ENCODE data around the gene ANKRD7. TPM values are rescaled to one million over a fixed set of nuclear protein-coding genes. Genes with fewer than 3 reads are reported as not detected.
"Not testable (repeated sequence)": the region's sequence is repeated elsewhere in the genome, so short reads cannot be mapped to it uniquely, and the experiment has no call there.

Gene ANKRD7
- total RNA-seq, 1 experiment from 2014 or later = 2.0 TPM

DNA sequence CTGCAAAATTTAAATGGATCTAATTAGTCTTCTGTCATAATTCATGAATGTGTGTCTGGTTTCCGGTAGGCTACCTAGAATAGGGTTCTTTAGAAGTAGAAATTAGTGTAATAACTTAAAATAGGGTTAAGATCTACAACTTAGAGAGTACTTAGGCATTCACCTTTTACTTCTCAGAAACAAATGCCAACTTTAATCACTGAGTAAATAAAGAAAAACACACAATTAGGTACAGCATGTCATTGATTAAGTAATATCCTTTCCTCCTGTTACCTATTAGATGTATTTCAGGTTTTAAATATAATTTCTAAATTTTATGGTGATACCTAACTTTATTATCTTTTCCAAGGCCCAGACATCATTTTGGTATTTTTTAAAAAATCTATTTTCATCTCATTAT, 9.3 kb downstream of the ANKRD7 start:
- DNase-seq (ENCODE audit: low spot score) = no peak

DNA sequence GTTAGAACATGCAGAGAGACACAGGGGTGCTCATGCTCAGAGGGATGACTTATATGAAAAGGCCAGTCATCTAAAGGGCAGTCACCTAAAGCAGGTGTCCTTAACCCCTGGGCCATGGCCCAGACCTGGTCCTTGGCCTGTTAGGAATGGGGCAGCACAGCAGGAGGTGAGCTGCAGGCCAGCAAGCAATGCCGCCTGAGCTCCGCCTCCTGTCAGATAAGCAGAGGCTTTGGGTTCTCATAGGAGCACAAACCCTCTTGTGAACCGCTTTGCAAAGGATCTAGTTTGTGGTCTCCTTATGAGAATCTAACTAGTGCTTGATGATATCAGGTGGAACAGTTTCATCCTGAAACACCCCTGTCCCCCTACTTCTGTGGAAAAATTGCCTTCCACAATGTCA, 14.5 kb downstream of the ANKRD7 start:
- DNase-seq (ENCODE audit: low spot score) = no peak

DNA sequence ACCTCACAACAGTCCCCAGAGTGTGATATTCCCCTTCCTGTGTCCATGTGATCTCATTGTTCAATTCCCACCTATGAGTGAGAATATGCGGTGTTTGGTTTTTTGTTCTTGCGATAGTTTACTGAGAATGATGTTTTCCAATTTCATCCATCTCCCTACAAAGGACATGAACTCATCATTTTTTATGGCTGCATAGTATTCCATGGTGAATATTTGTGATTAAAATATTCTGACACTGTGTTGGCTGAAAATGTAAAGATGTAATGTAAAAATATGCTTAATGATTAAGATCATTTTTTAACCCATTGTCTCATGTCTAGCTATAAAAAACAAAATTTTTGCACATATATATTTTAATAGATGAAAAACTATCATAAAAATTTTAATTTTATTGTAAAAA, 15.8 kb downstream of the ANKRD7 start:
- not testable (repeated sequence) for DNase-seq (ENCODE audit: low spot score)

DNA sequence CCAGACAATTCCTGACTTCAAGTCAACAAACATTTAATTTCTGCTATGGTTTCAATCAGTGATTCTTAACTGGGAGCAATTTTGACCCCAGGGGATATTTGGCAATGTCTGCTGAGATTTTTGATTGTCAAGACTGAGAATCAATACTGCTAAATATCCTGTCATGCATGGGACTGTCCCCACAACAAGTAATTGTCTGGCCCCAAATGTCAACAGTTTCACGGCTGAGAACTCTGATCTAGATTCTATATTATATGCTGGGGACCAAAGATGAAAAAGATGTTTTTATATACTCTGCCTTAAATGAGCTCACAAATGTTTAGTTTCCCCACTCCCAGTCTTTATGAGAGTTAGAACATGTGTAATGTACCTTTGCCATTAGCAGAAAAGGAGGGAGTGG, 19.2 kb downstream of the ANKRD7 start:
- DNase-seq (ENCODE audit: low spot score) = no peak

DNA sequence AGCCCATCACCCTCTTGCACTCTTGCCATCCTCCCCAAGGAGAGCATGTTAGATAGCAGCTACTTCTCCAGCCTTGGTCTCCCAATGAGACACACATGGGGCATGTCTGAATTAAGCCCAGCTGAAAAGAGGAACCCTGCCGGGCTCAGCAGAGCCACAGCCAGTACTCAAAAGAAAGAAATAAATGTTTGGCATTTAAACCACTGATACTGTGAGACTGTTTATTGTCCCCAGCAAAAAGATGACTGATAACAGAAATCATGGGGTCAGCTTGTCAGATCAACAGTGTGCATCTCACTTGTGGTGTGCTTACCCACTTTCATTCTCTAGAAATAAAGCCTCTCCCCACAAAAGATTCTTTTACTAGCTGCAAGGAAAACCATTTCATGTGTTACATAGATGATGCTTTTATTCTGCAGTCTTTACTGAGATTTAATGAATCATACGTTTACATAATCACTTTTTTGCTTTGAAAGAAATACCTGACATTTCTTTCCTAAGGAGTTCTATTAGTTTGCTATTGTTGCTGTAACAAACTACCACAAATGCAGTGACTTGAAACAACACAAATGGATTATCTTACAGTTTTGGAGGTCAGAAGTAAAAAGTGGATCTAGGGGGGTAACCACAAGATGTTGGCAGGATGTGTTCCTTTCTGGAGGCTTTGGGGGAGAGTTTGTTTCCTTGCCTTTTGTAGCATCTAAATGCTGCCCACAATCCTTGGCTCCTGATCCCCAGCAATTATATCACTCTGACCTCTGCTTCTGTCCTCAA, 20.9 kb downstream of the ANKRD7 start:
- DNase-seq (ENCODE audit: low spot score) = peak; percentile 71

DNA sequence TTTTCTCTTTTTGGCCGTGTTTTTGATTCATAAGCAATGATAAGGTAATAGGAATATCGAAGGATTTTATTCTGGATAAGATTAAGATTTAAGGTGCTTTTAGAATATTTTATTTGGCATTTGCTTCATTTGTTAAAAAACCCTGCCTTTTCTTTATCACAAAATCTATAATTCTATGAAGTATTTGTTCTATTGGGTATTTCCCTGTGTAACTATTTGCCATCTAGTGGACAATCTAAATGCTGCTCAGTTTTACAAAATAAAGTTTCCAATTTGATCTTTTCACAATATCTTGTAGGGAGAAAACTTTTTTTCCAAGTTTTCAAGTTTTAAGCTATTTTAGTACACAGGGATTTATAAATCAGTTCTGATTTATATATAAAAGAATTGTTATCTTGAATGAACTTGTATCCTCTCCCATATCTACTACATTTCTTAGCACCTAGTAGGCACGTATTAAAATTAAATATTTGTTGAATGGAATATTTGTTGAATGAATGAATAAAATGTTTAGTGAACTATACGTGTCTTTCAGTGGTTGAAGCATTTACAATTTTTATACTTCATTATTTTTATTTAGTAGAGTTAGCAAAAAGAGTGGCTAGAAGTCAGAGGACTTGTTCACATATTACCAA, 26.5 kb downstream of the ANKRD7 start:
- no peak for DNase-seq (ENCODE audit: low spot score)

DNA sequence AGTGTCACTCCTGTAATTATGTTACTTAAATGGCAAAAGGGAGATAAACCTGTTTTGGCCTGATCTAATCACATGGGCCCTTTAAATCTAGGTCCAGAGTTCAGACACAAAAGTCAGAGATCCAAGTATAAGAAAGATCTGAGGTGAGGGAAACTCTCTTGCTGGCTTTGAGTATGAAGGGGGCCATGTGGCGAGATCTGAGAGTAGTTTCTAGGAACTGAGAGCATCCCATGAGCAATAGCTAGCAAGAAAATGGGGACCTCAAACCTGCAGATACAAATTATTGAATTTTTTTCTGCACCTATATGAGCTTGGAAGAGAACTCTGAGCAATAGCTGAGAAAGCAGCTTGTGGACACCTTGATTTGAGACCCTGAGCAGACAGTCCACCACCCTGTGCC, 27.6 kb downstream of the ANKRD7 start:
- DNase-seq (ENCODE audit: low spot score) = no peak

DNA sequence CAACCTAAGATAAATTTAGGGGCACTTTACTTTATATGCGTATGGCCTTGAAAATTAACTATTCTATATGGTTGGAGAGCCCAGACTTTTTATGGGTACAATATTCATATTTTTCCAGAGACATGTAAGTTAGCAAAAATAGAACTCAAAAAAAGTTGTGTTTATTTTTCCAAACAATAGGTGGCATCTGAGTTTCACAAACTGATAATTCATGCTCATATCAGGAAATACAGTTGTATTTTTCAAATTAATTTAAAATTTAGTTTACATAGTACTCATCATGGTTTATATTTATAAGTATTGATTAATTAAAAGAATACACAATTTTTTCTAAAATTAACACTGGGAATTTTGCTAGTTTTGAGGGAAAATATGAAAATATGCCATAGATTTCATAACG, 34.6 kb downstream of the ANKRD7 start:
- no peak for DNase-seq (ENCODE audit: low spot score)

DNA sequence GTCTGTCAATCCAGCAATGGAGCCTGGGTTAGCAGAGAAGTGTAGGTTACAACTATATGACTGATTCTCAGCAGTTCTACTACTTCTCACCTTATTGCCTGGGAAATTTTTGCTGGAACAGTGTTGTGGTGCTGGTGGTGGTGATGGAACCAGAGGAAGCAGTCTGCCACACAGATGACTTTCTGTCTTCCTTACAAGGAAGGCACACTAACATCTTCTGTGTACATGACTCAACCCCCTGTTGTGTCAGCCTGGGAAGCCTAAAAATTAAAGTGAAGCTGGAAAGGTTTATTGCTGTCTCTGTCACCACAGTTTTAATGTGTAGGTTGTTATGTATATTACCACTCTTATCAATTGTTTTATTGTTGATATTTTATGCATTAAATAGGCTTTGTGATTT, 40.3 kb downstream of the ANKRD7 start:
- DNase-seq (ENCODE audit: low spot score) = no peak

DNA sequence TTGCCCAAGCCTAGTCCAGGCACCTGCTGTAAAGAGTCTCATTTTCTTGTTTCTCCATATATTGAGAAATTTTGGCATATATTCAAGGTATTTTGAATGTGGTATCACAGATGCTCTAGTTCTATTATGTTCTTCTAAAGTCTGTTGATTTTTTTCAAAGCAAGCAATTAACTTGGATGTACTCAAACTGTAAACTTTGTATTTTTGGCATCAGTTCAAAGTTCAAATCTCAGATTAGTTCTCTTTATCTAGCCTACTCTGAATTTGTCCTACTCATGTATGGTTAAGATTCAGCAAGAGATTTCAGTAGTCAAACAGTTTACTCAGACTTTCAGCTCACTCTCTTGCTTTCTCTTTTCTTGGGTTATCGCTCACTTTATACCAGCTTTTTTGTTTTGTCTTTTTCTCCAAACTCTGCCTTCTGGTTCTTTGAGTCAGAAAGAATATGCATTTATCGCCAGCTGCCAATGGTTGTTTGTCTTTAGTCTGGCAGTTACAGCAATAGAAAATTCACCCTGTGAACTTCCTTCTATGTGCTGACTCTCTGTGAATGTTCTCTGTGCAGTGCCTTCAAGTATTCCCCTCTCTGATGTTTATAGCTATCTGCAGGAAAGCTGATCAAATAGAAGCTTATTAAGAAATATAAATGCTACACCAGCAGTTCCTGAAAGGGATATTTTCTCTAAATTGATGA, 56.0 kb downstream of the ANKRD7 start:
- DNase-seq (ENCODE audit: low spot score) = no peak

DNA sequence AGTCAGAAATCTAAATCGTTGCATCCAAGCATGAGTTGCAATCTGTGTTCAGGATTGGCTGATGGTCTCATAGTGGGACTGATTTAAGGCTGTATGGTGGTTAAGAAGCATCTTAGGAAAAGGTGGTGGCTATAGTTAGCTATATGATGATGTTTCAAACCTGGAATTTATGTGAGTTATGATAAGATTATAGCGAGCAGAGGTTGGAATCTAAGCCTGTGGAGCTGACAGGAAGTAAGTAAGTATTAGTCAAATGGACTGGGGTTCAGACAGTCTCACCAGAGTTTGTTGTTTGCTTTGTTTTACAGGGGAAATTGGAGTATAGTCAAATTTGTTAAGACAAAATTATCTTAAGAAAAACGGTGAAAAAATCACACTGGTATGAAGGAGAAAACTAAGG, 56.7 kb downstream of the ANKRD7 start:
- DNase-seq (ENCODE audit: low spot score) = no peak

DNA sequence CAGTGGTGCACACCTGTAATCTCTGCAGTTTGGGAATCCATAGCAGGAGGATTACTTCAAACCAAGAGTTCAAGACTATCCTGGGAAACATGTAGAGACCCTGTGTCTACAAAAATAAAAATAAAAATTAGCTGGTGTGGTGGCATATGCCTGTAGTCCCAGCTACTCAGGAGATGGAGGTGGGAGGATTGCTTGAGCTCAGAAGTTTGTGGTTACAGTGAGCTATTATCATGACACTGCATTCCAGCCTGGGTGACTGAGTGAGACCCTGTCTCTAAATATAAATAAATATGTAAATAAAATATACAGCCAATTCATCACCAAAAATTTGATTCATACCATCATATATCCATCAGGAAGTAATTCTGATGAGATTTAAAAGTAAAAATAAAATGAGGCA, 60.9 kb downstream of the ANKRD7 start:
- DNase-seq (ENCODE audit: low spot score) = no peak

DNA sequence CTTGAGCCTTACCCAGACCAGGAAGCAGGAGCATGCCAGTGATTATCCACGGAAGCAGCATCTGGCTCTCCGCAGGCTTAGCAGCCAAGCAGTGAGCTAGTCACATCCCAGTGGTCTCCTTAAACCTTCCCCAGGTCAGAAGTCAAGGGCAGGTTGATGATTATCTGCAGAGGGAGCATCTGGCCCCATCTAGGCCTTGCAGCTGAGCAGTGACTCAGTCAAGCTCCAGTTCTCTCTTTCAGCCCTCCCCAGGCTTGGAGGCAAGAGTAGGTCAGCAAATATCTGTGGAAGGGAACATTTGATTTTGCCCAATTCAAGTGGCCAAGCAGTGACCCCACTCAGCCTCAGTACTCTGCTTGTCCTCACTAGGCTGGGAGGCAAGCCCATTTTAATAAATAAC, 61.6 kb downstream of the ANKRD7 start:
- no peak for DNase-seq (ENCODE audit: low spot score)

DNA sequence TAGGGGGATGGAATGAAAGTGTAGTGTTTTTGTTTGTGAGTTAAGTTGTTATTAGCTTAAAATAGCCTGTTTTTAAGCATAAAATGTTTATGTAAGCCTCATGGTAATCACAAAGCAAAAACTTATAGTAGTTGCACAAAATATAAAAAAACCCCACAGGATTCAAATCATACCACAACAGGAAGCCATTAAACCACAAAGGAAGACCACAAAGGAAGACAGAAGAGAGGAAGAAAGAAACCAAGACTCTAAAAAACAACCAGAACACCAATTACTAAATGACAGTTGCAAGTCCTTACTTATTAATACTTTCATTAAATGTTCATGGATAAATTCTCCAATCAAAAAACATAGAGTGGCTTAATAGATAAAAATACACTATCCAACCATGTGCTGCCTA, 63.6 kb downstream of the ANKRD7 start:
- DNase-seq (ENCODE audit: low spot score) = no peak

DNA sequence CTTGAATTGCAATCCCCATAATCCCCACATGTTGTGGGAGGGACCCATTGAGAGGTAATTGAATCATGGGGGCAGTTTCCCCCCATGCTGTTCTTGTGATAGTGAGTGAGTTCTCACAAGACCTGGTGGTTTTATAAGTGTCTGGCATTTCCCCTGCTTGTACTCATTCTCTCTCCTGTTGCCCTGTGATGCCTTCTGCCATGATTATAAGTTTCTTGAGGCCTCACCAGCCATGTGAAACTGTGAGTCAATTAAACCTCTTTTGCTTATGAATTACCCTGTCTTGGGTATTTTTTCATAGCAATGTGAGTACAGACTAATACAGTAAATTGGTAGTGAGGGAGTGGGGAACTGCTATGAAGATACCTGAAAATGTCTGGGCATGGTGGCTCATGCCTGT, 65.0 kb downstream of the ANKRD7 start:
- DNase-seq (ENCODE audit: low spot score) = no peak

Other genes starting within 250 kb of the ANKRD7 start
- gene LSM8, start 40.5 kb upstream of the ANKRD7 start, total RNA-seq (2014; rRNA removed; shearing (Covaris generic)) = 81.7 and 111 TPM in 2 replicates